Endothelial cell of umbilical vein (primary cell): Measurements from ENCODE around the gene DCLK1.

Source experiments
- CTCF ChIP-seq, 2 donors: IDR thresholded peaks; 1 replicate in 1 of 2; 2 replicates in 1 of 2; pipeline ENCODE4 v1.5.1; 2011; ENCODE audit warnings: low read length in 2 of 2, mild to moderate bottlenecking in 2 of 2, moderate library complexity in 2 of 2, control low read depth in 1 of 2, inconsistent platforms in 1 of 2, low read depth in 1 of 2; ENCODE audit not compliant: insufficient read depth in 1 of 2; ENCODE audit errors: extremely low read depth in 1 of 2
- EZH2 ChIP-seq: IDR thresholded peaks from 2 replicates; pipeline ENCODE4 v1.6.1; 2012; ENCODE audit warnings: borderline replicate concordance, low read depth, mild to moderate bottlenecking, moderate library complexity, low read length, inconsistent platforms; ENCODE audit not compliant: severe bottlenecking
- FOS ChIP-seq: IDR thresholded peaks from 2 replicates; pipeline ENCODE4 v1.6.1; 2011; ENCODE audit warnings: mild to moderate bottlenecking, low read length, moderate library complexity, borderline replicate concordance; ENCODE audit not compliant: insufficient read depth
- GATA2 ChIP-seq: IDR thresholded peaks from 2 replicates; pipeline ENCODE4 v1.7.0; 2011; ENCODE audit warnings: low read depth, mild to moderate bottlenecking, moderate library complexity, mixed read lengths, low read length; ENCODE audit not compliant: insufficient read length, insufficient read depth
- JUN ChIP-seq: IDR thresholded peaks from 2 replicates; pipeline ENCODE4 v1.6.1; 2011; ENCODE audit warnings: borderline replicate concordance, low read depth; ENCODE audit not compliant: insufficient read length, insufficient read depth
- MAX ChIP-seq: IDR thresholded peaks from 2 replicates; pipeline ENCODE4 v1.6.1; 2011; ENCODE audit not compliant: insufficient read depth, insufficient read length
- MYC ChIP-seq: IDR thresholded peaks from one replicate; pipeline ENCODE4 v1.6.1; 2011; ENCODE audit warnings: mild to moderate bottlenecking, low read depth, low read length
- POLR2A ChIP-seq: IDR thresholded peaks from 2 replicates; pipeline ENCODE4 v1.6.1; 2012; ENCODE audit warnings: low read depth, mild to moderate bottlenecking, control low read depth, low read length
- POLR2AphosphoS5 ChIP-seq: IDR thresholded peaks from 2 replicates; pipeline ENCODE4 v1.6.1; 2012; ENCODE audit warnings: low read depth, mild to moderate bottlenecking, control low read depth, low read length, moderate library complexity; ENCODE audit not compliant: insufficient read depth

- TF ChIP-seq JUN, result no peak
- no peak for TF ChIP-seq CTCF (IDR thresholded peaks at IDR 0.05; ENCODE audit: extremely low read depth in 1 of 2, insufficient read depth in 1 of 2, low read depth in 1 of 2, low read length in 2 of 2)
- TF ChIP-seq MAX, result no peak
- TF ChIP-seq POLR2AphosphoS5, result no peak
- TF ChIP-seq EZH2, result no peak
- TF ChIP-seq POLR2A, result no peak
- TF ChIP-seq MYC, result no peak
- TF ChIP-seq FOS, result no peak
- TF ChIP-seq GATA2, result no peak
These were observed 326.3 kb downstream of the DCLK1 start for GRCh38 chr13:35804901-35805300.
